Measurements from ENCODE around the gene TBXAS1. TPM values are rescaled to one million over a fixed set of nuclear protein-coding genes. Genes with fewer than 3 reads are reported as not detected.

TBXAS1 gene
- total RNA-seq, 2 experiments from 2014 or later: 3.6 to 5.1 TPM

Other genes with a start within 250 kb of the TBXAS1 start
- gene HIPK2, start 51.3 kb upstream of the TBXAS1 start, total RNA-seq: 10 to 100 TPM; 23.9 to 36.2 TPM
- gene PARP12, start 233.7 kb downstream of the TBXAS1 start, total RNA-seq: 10 to 100 TPM; 25.7 to 28.7 TPM

All from activated CD4-positive, alpha-beta T cell treated with anti-CD3 and anti-CD28 coated beads for 36 hours (primary cell).